OCI-LY1 (cell line): Measurements from ENCODE around the gene CYP26A1.

Experiments
- EZH2 ChIP-seq: fragments of 200-600 bp; sonication (generic), shearing (Covaris generic); IDR thresholded peaks from 2 replicates; pipeline ENCODE4 v1.8.0; 2017; ENCODE audit warnings: borderline replicate concordance, mixed run types, mild to moderate bottlenecking, antibody characterized with exemption, low read length, moderate library complexity, mixed read lengths
- TF ChIP-seq, protein P1 (sequence below): fragments of 200-600 bp; sonication (generic), shearing (Covaris generic); IDR thresholded peaks from 2 replicates; pipeline ENCODE4 v1.5.1; 2017; ENCODE audit warnings: mild to moderate bottlenecking, antibody characterized with exemption, low read length, moderate library complexity, mixed read lengths

GRCh38 chr10:93085272-93085859 lies 11.7 kb downstream of the CYP26A1 start:
- TF ChIP-seq, protein P1, sequence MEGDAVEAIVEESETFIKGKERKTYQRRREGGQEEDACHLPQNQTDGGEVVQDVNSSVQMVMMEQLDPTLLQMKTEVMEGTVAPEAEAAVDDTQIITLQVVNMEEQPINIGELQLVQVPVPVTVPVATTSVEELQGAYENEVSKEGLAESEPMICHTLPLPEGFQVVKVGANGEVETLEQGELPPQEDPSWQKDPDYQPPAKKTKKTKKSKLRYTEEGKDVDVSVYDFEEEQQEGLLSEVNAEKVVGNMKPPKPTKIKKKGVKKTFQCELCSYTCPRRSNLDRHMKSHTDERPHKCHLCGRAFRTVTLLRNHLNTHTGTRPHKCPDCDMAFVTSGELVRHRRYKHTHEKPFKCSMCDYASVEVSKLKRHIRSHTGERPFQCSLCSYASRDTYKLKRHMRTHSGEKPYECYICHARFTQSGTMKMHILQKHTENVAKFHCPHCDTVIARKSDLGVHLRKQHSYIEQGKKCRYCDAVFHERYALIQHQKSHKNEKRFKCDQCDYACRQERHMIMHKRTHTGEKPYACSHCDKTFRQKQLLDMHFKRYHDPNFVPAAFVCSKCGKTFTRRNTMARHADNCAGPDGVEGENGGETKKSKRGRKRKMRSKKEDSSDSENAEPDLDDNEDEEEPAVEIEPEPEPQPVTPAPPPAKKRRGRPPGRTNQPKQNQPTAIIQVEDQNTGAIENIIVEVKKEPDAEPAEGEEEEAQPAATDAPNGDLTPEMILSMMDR: no peak
- no peak for TF ChIP-seq EZH2
